ENCODE results near the gene C2orf69. TPM values are rescaled to one million over a fixed set of nuclear protein-coding genes. Genes with fewer than 3 reads are reported as not detected.

Gene C2orf69
- total and polyA plus RNA-seq, 2 of the 13 experiments (the other 11 are each of a cell fraction or from before 2014, with no cell fraction given): 4.8 to 19.3 TPM

- Histone ChIP-seq H2AFZ (ENCODE audit: low read length) (no peak overlapping the region), H3K4me2 (ENCODE audit: low read depth, low read length) (peak overlapping the region; percentile 71), H3K9me3 (ENCODE audit: low read length) (peaks cover 4% of the 10 kb centered on the region), H3K36me3 (replicated peaks in 1 of 2; ENCODE audit: control insufficient read depth in 1 of 2, insufficient read depth in 2 of 2, low read length in 2 of 2) (peaks cover 6 to 15% of the 10 kb centered on the region in 2 experiments; a peak in 3 of 5 replicates), H3K27ac (ENCODE audit: extremely low read length, insufficient read depth, low read length) (peak overlapping the region; percentile 95), H3K27me3 (ENCODE audit: control insufficient read depth in 1 of 2, insufficient read depth in 2 of 2, low read length in 2 of 2) (no peaks in the 10 kb centered on the region; a peak in 1 of 5 replicates), H4K20me1 (ENCODE audit: insufficient read depth, low read length) (0 out of 2 replicates have a peak, but pooled peaks cover 13% of the 10 kb centered on the region), H3K79me2 (ENCODE audit: insufficient read depth, low read length) (peaks cover 46% of the 10 kb centered on the region), H3K9ac (ENCODE audit: insufficient read depth, low read depth, low read length) (peak overlapping the region; percentile 97), H3K4me1 (ENCODE audit: insufficient read depth, low read length) (peaks cover 30% of the 10 kb centered on the region), H3K4me3 (replicated peaks in 1 of 3; ENCODE audit: insufficient read depth in 1 of 3, low read depth in 2 of 3, low read length in 3 of 3) (peak overlapping the region; percentile 74 to 99 (median 82))
- no peak for ATAC-seq
- DNase-seq (ENCODE audit: low spot score): no peak
- 2% methylated on average over 13 of the region's 13 CpGs for WGBS (ENCODE audit: low lambda C conversion rate)
- intact Hi-C loops (cut with micrococcal nuclease; ENCODE audit: unreplicated experiment) (loop anchor here (2.0 kb wide), 1 partner anchor 43 kb away; the partner anchor contains the start of genes MAIP1 and TYW5), in situ Hi-C loops (cut with HindIII; ENCODE audit: extremely low pct_ligation_motif_present, low pct_unique_long_range_greater_than_20kb) (no loop called here)
- no TSS peak for BruUV-seq (replicated peaks)
- POLR2A ChIA-PET: no interaction called here
- CTCF ChIA-PET (ENCODE audit: low intra/inter-chr PET ratio, low total read pairs): no interaction called here
- FAIRE-seq: no peak
- TF ChIP-seq FOSL2 (CRISPR knock-in tag; IDR thresholded peaks at IDR 0.05): no peak
- no peak for TF ChIP-seq RFX1 (IDR thresholded peaks at IDR 0.05)
- TF ChIP-seq ZNF460 (CRISPR knock-in tag; IDR thresholded peaks at IDR 0.05; ENCODE audit: borderline replicate concordance): no peak
- no peak for TF ChIP-seq ZNF781 (CRISPR knock-in tag; IDR thresholded peaks at IDR 0.05; ENCODE audit: borderline replicate concordance, not compliant biosample characterization)
- no peak for TF ChIP-seq ZSCAN5A (CRISPR knock-in tag; IDR thresholded peaks at IDR 0.05; ENCODE audit: borderline replicate concordance)
- TF ChIP-seq ZC3H4 (CRISPR knock-in tag; IDR thresholded peaks at IDR 0.05; ENCODE audit: borderline replicate concordance): no peak
- no peak for TF ChIP-seq TBX3 (IDR thresholded peaks at IDR 0.05; ENCODE audit: borderline replicate concordance)
- no peak for TF ChIP-seq HMGXB3 (CRISPR knock-in tag; IDR thresholded peaks at IDR 0.05; ENCODE audit: borderline replicate concordance)
- TF ChIP-seq AHDC1 (CRISPR knock-in tag; IDR thresholded peaks at IDR 0.05; ENCODE audit: borderline replicate concordance): no peak
- TF ChIP-seq ZNF556 (CRISPR knock-in tag; IDR thresholded peaks at IDR 0.05; ENCODE audit: borderline replicate concordance): no peak
- no peak for TF ChIP-seq DBP (CRISPR knock-in tag; IDR thresholded peaks at IDR 0.05; ENCODE audit: not compliant biosample characterization)
- no peak for TF ChIP-seq TRIM24 (CRISPR knock-in tag; IDR thresholded peaks at IDR 0.05)
Observed at GRCh38 chr2:199911877-199912161, 726 bp downstream of the C2orf69 start.

Data from HepG2 (cell line).